KMS-11 (cell line): ENCODE results near the gene UBE4A.

Source experiments
- H2AFZ ChIP-seq: fragments of 200-600 bp; sonication (generic); 2 replicates; pipeline ENCODE4 v1.6.1; 2016; ENCODE audit warnings: antibody characterized with exemption, mixed run types, low read depth
- H3K27ac ChIP-seq: fragments of 200-600 bp; sonication (generic); 2 replicates; pipeline ENCODE4 v1.6.1; 2016; ENCODE audit warnings: mild to moderate bottlenecking, mixed run types
- H3K27me3 ChIP-seq: fragments of 200-600 bp; sonication (generic); 2 replicates; pipeline ENCODE4 v1.6.1; 2017; ENCODE audit warnings: mild to moderate bottlenecking, low read depth, mixed run types, moderate library complexity; ENCODE audit not compliant: insufficient read depth
- H3K36me3 ChIP-seq: fragments of 200-600 bp; sonication (generic); 2 replicates; pipeline ENCODE4 v1.6.1; 2017; ENCODE audit warnings: mild to moderate bottlenecking, mixed run types; ENCODE audit not compliant: insufficient read depth
- H3K4me1 ChIP-seq: fragments of 200-600 bp; sonication (generic); 2 replicates; pipeline ENCODE4 v1.6.1; 2016; ENCODE audit warnings: mild to moderate bottlenecking, low read depth, mixed run types; ENCODE audit not compliant: poor library complexity, severe bottlenecking
- H3K4me2 ChIP-seq: fragments of 200-600 bp; sonication (generic); 2 replicates; pipeline ENCODE4 v1.7.0; 2016; ENCODE audit warnings: mild to moderate bottlenecking, mixed run types
- H3K4me3 ChIP-seq: fragments of 200-600 bp; sonication (generic); IDR thresholded peaks from 2 replicates; pipeline ENCODE4 v1.6.1; 2017; ENCODE audit warnings: low read depth, low read length, mixed read lengths; ENCODE audit not compliant: insufficient read depth
- H3K79me2 ChIP-seq: fragments of 200-600 bp; sonication (generic); 2 replicates; pipeline ENCODE4 v1.6.1; 2016; ENCODE audit warnings: low read depth, mixed run types; ENCODE audit not compliant: insufficient read depth
- H3K9ac ChIP-seq: fragments of 200-600 bp; sonication (generic); 2 replicates; pipeline ENCODE4 v1.6.1; 2016; ENCODE audit warnings: mild to moderate bottlenecking, mixed run types
- H4K20me1 ChIP-seq: fragments of 200-600 bp; sonication (generic); 2 replicates; pipeline ENCODE4 v1.6.1; 2016; ENCODE audit warnings: mild to moderate bottlenecking, mixed run types; ENCODE audit not compliant: insufficient read depth
- CTCF ChIP-seq: fragments of 200-600 bp; sonication (generic); conservative IDR thresholded peaks from 2 replicates; pipeline ENCODE4 v1.6.1; 2017; ENCODE audit warnings: low read depth, mild to moderate bottlenecking, antibody characterized with exemption, low read length, moderate library complexity, mixed read lengths

The UBE4A gene

GRCh38 chr11:118338637-118339061, 20.8 kb upstream of the UBE4A start:
- Histone ChIP-seq H4K20me1 (no peaks in the 10 kb centered on the region), H3K36me3 (no peaks in the 10 kb centered on the region), H3K27me3 (no peaks in the 10 kb centered on the region), H2AFZ (peak overlapping the region; percentile 38; the same call in 1 of the 2 replicates), H3K4me2 (no peak overlapping the region), H3K4me1 (peaks cover 5% of the 10 kb centered on the region), H3K9ac (no peak overlapping the region), H3K27ac (no peak overlapping the region), H3K79me2 (no peaks in the 10 kb centered on the region), H3K4me3 (no peak overlapping the region)
- TF ChIP-seq CTCF, result no peak

- H3K36me3 ChIP-seq, result no peaks in the 10 kb centered on the region
- H3K27ac ChIP-seq, result no peak overlapping the region
- TF ChIP-seq CTCF, result no peak
- no peak overlapping the region for H3K4me2 ChIP-seq
- H4K20me1 ChIP-seq, result no peaks in the 10 kb centered on the region
- H3K4me3 ChIP-seq, result no peak overlapping the region
- H3K79me2 ChIP-seq, result no peaks in the 10 kb centered on the region
- H3K9ac ChIP-seq, result no peak overlapping the region
- H2AFZ ChIP-seq, result no peak overlapping the region
- H3K4me1 ChIP-seq, result peaks cover 5% of the 10 kb centered on the region
- H3K27me3 ChIP-seq, result no peaks in the 10 kb centered on the region
These were observed 20.0 kb upstream of the UBE4A start for GRCh38 chr11:118339281-118339961.

DNA sequence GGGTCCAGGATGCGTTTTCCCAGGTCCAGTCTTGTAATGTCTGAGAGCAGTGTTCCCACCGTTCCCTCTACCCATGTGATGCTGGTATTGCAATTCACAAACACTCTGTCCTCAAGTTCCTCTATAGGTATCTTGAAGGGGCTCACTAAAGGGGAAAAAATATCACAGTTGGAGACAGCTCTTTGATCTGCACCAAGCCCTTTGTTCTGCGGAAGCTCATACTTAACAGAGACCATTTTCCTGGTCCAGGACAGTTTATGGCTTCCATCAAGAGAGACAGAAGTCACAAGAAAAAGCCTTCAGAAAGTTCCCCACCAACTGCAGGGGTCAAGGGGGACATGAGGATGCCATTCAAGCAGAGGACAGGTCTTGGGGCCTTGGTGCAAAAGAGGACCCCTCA, 19.0 kb upstream of the UBE4A start:
- Histone ChIP-seq H3K79me2 (no peaks in the 10 kb centered on the region), H3K27me3 (no peaks in the 10 kb centered on the region), H2AFZ (no peak overlapping the region), H3K36me3 (no peaks in the 10 kb centered on the region), H3K4me1 (peaks cover 5% of the 10 kb centered on the region), H3K9ac (no peak overlapping the region), H3K4me2 (no peak overlapping the region), H4K20me1 (no peaks in the 10 kb centered on the region), H3K4me3 (no peak overlapping the region), H3K27ac (no peak overlapping the region)
- TF ChIP-seq CTCF, result no peak

GRCh38 chr11:118341261-118341660, 18.1 kb upstream of the UBE4A start:
- H3K4me1 ChIP-seq, result peaks cover 5% of the 10 kb centered on the region
- no peak overlapping the region for H2AFZ ChIP-seq
- no peaks in the 10 kb centered on the region for H3K27me3 ChIP-seq
- H3K79me2 ChIP-seq, result no peaks in the 10 kb centered on the region
- no peaks in the 10 kb centered on the region for H4K20me1 ChIP-seq
- no peak overlapping the region for H3K4me3 ChIP-seq
- no peak overlapping the region for H3K9ac ChIP-seq
- H3K36me3 ChIP-seq, result no peaks in the 10 kb centered on the region
- TF ChIP-seq CTCF, result no peak
- no peak overlapping the region for H3K27ac ChIP-seq
- H3K4me2 ChIP-seq, result no peak overlapping the region
